Stimulated activated CD4-positive, alpha-beta T cell treated with anti-CD3 and anti-CD28 coated beads, Interleukin-12 subunit alpha, Interleukin-12 subunit beta, amount 100 ng/mL, for 4 hours (primary cell): ENCODE results near the gene CD68.

Experiments used
- DNase-seq: peaks from one replicate; pipeline ENCODE4 v3.0.0-alpha.2; 2020

The CD68 gene, protein sequence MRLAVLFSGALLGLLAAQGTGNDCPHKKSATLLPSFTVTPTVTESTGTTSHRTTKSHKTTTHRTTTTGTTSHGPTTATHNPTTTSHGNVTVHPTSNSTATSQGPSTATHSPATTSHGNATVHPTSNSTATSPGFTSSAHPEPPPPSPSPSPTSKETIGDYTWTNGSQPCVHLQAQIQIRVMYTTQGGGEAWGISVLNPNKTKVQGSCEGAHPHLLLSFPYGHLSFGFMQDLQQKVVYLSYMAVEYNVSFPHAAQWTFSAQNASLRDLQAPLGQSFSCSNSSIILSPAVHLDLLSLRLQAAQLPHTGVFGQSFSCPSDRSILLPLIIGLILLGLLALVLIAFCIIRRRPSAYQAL

GRCh38 chr17:7579001-7579833, at the start of gene CD68:
CD68 (plus strand) TSS chr17:7579638; CDS start chr17:7579678, 40 bp downstream.
- peak; percentile 69 for DNase-seq

GRCh38 chr17:7530023-7530900, 49.2 kb upstream of the CD68 start:
- no peak for DNase-seq

GRCh38 chr17:7538050-7538449, 41.4 kb upstream of the CD68 start:
- DNase-seq = no peak

- no peak for DNase-seq
These were observed 40.4 kb upstream of the CD68 start for GRCh38 chr17:7538891-7539545.

DNA sequence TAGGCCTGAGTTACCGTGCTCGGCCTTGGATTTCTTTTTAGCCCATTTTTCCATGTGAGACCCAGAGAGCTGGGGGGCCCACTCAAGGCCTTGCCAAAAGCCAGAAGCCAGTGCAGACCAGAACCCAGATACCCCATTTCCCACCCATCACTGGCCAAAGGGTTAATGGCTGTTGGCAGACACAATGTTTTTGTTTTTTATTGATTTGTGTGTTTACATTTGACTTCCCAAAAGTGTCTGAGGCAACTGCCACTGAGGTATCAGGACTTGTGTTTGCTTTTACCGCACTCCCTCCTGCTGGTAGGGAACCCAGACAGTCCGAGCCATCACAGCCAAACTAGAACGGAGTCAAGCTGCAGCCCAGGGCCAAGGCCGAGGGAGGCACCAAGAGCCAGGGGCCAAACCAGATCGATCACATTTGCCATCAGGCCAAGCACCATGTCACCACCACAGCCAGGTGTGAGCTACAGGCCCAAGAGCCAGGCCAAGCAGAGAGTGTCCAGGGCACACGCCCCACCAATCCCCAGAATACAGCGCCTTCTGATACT, 38.3 kb upstream of the CD68 start:
- DNase-seq = no peak

- no peak for DNase-seq
These were observed 34.5 kb upstream of the CD68 start for GRCh38 chr17:7544911-7545310.

- DNase-seq = peak; percentile 55
These were observed 30.6 kb upstream of the CD68 start, which contains the start of gene TNFSF12 for GRCh38 chr17:7548585-7549400. TNFSF12 (plus strand) TSS chr17:7549058; CDS start chr17:7549154, 96 bp downstream.

DNA sequence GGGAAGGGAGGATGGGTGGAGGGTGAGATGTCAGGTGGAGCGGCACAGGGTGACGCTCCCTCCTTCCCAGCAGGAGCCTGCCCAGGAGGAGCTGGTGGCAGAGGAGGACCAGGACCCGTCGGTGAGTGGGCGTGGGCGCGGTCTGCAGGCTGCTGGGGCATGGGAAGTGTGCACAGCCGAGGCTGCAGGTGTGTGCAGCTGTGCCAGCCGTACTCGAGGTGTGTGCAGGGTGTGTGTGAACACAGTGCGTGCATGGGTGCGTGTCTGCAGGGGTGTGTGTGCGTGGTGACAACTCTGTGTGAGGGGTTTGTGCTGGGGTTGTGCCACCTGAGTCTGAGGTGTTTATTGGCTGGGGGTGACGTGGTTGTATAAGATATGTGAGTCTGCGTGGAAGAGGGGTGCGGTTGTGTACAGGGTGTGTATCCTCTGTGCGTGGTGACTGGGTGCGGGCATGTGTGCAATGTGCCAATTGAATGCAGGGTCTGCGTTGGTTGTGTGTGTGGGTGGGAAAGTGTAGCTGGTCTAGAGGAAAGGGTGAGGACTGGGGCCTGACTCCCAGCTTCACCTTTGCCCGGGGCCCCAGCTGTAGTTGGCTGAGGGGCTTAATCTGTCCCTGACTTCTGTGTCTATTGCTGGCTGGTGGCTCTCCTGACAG, 29.9 kb upstream of the CD68 start:
- DNase-seq = peak; percentile 33

- no peak for DNase-seq
These were observed 29.1 kb upstream of the CD68 start for GRCh38 chr17:7550344-7550743.

DNA sequence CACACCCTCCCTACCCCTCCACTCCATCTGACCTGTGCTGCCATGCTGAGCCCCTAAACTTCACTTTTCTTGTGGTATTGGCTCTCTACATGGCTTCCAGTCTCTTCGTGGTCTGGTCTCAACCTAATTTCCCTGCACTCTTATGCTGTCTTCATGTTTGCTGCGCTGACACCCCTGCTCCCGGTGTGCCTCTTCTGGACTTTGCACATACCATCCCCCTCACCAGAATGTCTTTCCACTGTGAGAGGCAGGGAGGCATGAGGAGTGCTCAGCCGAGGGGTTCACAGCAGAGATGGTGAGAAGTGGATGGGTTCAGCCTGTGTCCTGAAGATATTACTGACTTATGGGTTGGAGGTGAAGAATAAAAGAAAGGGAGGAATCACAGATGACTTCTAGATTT, 28.0 kb upstream of the CD68 start:
- DNase-seq = no peak

GRCh38 chr17:7552621-7553051, 26.8 kb upstream of the CD68 start:
- no peak for DNase-seq

GRCh38 chr17:7553356-7553755, 26.1 kb upstream of the CD68 start:
- no peak for DNase-seq

GRCh38 chr17:7555320-7555948, 24.0 kb upstream of the CD68 start:
- DNase-seq = no peak

DNA sequence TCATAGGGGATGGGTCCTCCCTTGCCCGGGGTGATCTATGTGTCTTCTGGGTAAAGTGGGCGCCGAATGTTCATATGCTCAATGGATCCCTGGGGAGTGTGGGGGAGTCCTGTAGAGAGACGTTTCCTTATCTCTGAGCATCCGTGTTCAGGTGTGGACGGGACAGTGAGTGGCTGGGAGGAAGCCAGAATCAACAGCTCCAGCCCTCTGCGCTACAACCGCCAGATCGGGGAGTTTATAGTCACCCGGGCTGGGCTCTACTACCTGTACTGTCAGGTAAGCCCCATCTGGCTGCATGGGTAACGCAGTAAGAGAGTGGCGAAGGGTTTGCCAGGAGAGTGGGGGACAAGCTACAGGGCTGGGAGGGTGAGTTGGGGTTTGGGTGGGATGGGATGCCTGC, 22.8 kb upstream of the CD68 start:
- no peak for DNase-seq

- DNase-seq = no peak
These were observed 22.2 kb upstream of the CD68 start for GRCh38 chr17:7557147-7557764.

DNA sequence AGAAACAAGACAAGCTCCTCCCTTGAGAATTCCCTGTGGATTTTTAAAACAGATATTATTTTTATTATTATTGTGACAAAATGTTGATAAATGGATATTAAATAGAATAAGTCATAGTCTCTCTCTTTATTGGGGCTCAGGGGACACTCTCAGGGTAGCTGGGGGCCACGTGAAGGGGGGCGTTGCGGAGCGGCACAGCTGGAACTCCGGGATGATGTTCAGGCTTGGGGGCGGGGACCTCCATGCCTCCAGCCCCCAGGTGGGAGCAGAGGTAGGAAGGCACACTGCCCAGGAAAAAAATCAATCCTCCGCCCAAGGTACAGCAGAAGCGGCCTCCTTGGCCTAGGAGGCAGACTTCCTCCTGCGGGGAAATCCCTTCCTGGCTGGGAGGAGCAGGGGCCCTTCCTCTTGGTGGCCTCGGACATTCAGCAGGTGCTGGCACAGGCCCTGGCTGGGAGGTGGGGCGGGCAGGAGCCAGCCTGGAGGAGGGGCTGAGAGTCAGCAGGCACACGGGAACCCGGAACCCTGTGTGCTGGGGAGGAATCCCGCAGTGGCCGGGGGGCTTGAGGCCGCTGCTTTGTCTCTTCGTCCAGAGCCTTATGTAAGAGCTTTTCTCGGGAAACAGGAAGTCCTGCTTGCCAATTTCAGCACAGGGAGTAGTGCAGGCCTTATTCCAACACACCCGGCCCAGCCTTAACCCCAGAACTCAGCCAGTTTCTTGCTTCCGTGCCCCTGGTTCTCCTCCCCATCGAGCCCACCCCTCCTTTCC, 21.5 kb upstream of the CD68 start:
- no peak for DNase-seq

- DNase-seq = no peak
These were observed 20.7 kb upstream of the CD68 start, which contains the start of gene TNFSF13 for GRCh38 chr17:7558544-7559319. TNFSF13 (plus strand) TSS chr17:7558750; CDS start chr17:7559040, 290 bp downstream.
